22Rv1 (cell line): ENCODE measurements around the gene MUC2.

Source experiments
- H3K27ac ChIP-seq: fragments of 450-650 bp; 2 replicates; pipeline ENCODE4 v1.5.1; 2017
- CTCF ChIP-seq: fragments of 450-650 bp; IDR thresholded peaks from 2 replicates; pipeline ENCODE4 v1.5.1; 2017; ENCODE audit warnings: mild to moderate bottlenecking
- ZFX ChIP-seq: fragments of 450-650 bp; IDR thresholded peaks from 2 replicates; pipeline ENCODE4 v1.6.1; 2017; ENCODE audit warnings: antibody characterized with exemption, borderline replicate concordance

The MUC2 gene

GRCh38 chr11:1033016-1033798, 41.5 kb upstream of the MUC2 start:
- H3K27ac ChIP-seq: no peak overlapping the region

GRCh38 chr11:1034001-1034400, 40.7 kb upstream of the MUC2 start:
- TF ChIP-seq ZFX (no peak), CTCF (no peak)
- H3K27ac ChIP-seq: no peak overlapping the region

More at GRCh38 chr11:1033016-1033798, 41.5 kb upstream of the MUC2 start:
- no peak for TF ChIP-seq ZFX
- TF ChIP-seq CTCF: no peak

GRCh38 chr11:1034456-1035295, 40.0 kb upstream of the MUC2 start:
- no peak overlapping the region for H3K27ac ChIP-seq

GRCh38 chr11:1035577-1036283, 38.9 kb upstream of the MUC2 start:
- H3K27ac ChIP-seq: no peak overlapping the region
- TF ChIP-seq CTCF: no peak
- no peak for TF ChIP-seq ZFX

More at GRCh38 chr11:1034456-1035295, 40.0 kb upstream of the MUC2 start:
- TF ChIP-seq CTCF: no peak
- no peak for TF ChIP-seq ZFX

GRCh38 chr11:1036303-1036923, 38.3 kb upstream of the MUC2 start, which contains the start of gene MUC6:
Gene MUC6, minus strand, starts transcription at chr11:1036718. Its CDS starts 63 bp downstream, at chr11:1036655.
- TF ChIP-seq CTCF (no peak), ZFX (no peak)
- no peak within 1 kb of the TSS for H3K27ac ChIP-seq

- TF ChIP-seq CTCF (no peak), ZFX (no peak)
- no peak overlapping the region for H3K27ac ChIP-seq
Observed at GRCh38 chr11:1036931-1037330, 37.7 kb upstream of the MUC2 start.
